Pericardium fibroblast (primary cell): ENCODE results near the gene OR6X1. TPM values are rescaled to one million over a fixed set of nuclear protein-coding genes. Genes with fewer than 3 reads are reported as not detected.

ENCODE experiments used
- total RNA-seq: library from RNA; depleted of rRNA; stranded (reverse); fragments of >200 nt; gene quantifications from 2 replicates; pipeline ENCODE4 v1.2.3, GENCODE V29; 2015

Gene OR6X1
- not detected in 2 replicates for total RNA-seq

GRCh38 chr11:123754101-123754568, at the start of gene OR6X1:
TSS of gene OR6X1 (minus strand) at chr11:123754518. CDS start at chr11:123754518, 0 bp downstream.

GRCh38 chr11:123741159-123742030, 12.9 kb downstream of the OR6X1 start, which contains the start of gene ZNF202:
TSS of gene ZNF202 (minus strand) at chr11:123741660. CDS start at chr11:123730888, 10,772 bp downstream.

Other genes with a start within 250 kb of the OR6X1 start
- gene SCN3B, start 99.9 kb downstream of the OR6X1 start, total RNA-seq = under 0.01 and 0.34 TPM in 2 replicates
- 3.1 and 8.3 TPM in 2 replicates for gene ZNF202, start 12.9 kb downstream of the OR6X1 start, total RNA-seq
- gene OR6M1, start 51.8 kb upstream of the OR6X1 start, total RNA-seq = 1.6 TPM in 1 of 2 replicates, not detected in the other
- not detected in 2 replicates for gene TMEM225, start 131.2 kb upstream of the OR6X1 start, total RNA-seq
- gene OR8D4, start 147.6 kb upstream of the OR6X1 start, total RNA-seq = not detected in 2 replicates
- not detected in 2 replicates for gene OR4D5, start 185.1 kb upstream of the OR6X1 start, total RNA-seq
- gene OR6T1, start 189.3 kb upstream of the OR6X1 start, total RNA-seq = not detected in 2 replicates
- not detected in 2 replicates for gene OR10S1, start 223.3 kb upstream of the OR6X1 start, total RNA-seq
- gene OR10G6, start 240.6 kb upstream of the OR6X1 start, total RNA-seq = not detected in 2 replicates